ENCODE results near the gene ESR1.
A peak's percentile ranks its signal among the peaks of the same experiment; 100 is the strongest.

The ESR1 gene

DNA sequence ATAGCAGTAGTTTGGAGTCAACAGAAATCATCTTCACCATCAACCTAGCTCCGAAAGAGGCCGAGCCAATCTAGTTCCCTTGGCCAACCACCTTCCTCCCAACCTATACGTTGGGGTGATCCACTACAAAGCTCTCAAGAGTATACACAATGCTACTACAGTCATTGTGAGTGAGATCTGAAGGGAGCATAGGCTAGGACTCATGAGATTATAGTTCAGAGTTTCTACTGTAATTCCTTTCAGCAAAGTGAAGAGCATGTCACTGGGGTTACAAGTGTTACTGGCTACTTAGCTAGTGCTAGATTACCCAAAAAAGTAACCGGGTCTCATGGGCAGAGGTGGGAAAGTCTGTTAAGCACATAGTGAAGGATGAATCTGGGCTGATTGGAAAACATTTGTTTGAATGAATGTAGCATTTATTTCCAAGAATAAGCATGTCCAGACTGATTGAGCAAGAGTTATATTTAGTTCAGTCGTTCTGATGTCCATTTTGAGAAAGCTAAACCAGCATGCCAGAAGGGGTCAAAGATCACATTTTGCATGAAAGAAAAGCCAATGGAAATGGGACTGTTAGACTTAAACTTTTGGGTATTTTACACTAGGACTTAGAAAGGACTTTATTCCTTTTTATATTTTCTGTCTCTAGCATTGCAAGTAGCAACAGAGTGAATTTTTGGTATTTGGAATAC, 10.5 kb upstream of the ESR1 start:
- no peaks in the 10 kb centered on the region for H3K4me1 ChIP-seq (ENCODE audit: control insufficient read depth, insufficient read depth, low read length)
- H3K27me3 ChIP-seq (ENCODE audit: control insufficient read depth, insufficient read depth, low read length), result no peaks in the 10 kb centered on the region
- no peak overlapping the region for H3K4me3 ChIP-seq (ENCODE audit: low read length)
- H3K9ac ChIP-seq (ENCODE audit: low read length), result no peak overlapping the region
- H3K36me3 ChIP-seq (ENCODE audit: control insufficient read depth, insufficient read depth, low read length), result no peaks in the 10 kb centered on the region
- H3K27ac ChIP-seq (ENCODE audit: low read depth, low read length), result no peak overlapping the region

DNA sequence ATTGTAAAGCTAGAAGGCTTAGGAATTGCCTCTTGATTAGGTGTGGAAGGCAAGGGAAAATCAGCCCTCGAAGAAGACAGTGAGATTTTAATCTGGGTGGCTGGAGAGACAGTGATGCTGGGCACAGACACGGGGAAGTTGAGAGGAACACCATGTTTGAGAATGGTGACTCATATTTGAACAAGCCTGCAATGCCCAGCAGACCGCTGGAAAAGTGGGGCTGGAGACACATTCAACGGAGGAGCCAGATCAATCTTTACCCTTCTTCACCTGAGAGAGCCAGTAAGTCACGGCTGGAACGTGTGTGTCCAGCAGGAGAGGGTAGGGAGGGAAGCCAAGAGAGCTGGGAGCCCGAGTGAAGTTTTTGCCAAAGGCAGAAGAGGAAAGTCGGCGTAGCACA, 3.7 kb upstream of the ESR1 start:
- Histone ChIP-seq H3K27me3 (ENCODE audit: control insufficient read depth, insufficient read depth, low read length) (peaks cover 12% of the 10 kb centered on the region), H3K4me3 (ENCODE audit: low read length) (no peak overlapping the region)

DNA sequence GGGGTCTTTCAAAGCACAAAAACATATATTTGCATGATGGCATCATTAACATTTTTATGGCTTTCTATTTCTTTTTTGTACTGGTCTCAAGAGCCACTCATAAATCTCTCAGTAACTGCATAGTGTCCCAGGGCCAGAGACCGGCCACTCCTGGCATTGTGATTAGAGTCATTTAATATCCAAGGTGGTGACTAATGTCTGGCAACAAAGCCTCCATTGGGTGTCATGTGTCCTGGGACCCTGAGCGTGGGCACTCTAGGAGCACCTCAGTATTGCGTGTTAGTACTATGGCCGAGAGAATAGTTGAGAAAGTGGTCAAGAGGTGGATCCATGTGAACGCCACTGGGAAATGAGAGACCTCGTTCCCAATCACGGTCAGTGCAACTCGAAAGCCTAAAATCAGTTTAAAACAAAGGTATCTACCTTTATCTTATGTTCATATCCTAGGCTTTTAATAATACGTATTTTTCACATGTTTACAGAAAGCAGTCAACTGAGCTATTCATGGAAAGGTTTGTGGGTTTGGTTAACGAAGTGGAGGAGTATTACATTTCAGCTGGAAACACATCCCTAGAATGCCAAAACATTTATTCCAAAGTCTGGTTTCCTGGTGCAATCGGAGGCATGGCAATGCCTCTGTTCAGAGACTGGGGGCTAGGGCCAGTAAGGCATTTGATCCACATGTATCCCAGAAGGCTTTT, 2.7 kb upstream of the ESR1 start:
- Histone ChIP-seq H3K4me3 (ENCODE audit: low read length) (no peak overlapping the region), H3K27ac (ENCODE audit: low read depth, low read length) (no peak overlapping the region), H3K36me3 (ENCODE audit: control insufficient read depth, insufficient read depth, low read length) (no peaks in the 10 kb centered on the region), H3K9ac (ENCODE audit: low read length) (no peak overlapping the region), H3K4me1 (ENCODE audit: control insufficient read depth, insufficient read depth, low read length) (no peaks in the 10 kb centered on the region), H3K27me3 (ENCODE audit: control insufficient read depth, insufficient read depth, low read length) (peaks cover 12% of the 10 kb centered on the region)

More for the DNA sequence above, 3.7 kb upstream of the ESR1 start:
- Histone ChIP-seq H3K9ac (ENCODE audit: low read length) (no peak overlapping the region), H3K27ac (ENCODE audit: low read depth, low read length) (no peak overlapping the region), H3K4me1 (ENCODE audit: control insufficient read depth, insufficient read depth, low read length) (no peaks in the 10 kb centered on the region), H3K36me3 (ENCODE audit: control insufficient read depth, insufficient read depth, low read length) (no peaks in the 10 kb centered on the region)

DNA sequence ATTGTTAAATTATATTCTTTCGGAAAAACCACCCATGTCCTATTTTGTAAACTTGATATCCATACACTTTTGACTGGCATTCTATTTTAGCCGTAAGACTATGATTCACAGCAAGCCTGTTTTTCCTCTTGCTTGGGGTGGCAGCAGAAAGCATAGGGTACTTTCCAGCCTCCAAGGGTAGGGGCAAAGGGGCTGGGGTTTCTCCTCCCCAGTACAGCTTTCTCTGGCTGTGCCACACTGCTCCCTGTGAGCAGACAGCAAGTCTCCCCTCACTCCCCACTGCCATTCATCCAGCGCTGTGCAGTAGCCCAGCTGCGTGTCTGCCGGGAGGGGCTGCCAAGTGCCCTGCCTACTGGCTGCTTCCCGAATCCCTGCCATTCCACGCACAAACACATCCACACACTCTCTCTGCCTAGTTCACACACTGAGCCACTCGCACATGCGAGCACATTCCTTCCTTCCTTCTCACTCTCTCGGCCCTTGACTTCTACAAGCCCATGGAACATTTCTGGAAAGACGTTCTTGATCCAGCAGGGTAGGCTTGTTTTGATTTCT, 2.1 kb upstream of the ESR1 start:
- no peak overlapping the region for H3K9ac ChIP-seq (ENCODE audit: low read length)
- no peaks in the 10 kb centered on the region for H3K36me3 ChIP-seq (ENCODE audit: control insufficient read depth, insufficient read depth, low read length)
- no peak overlapping the region for H3K4me3 ChIP-seq (ENCODE audit: low read length)
- H3K27ac ChIP-seq (ENCODE audit: low read depth, low read length), result no peak overlapping the region
- H3K27me3 ChIP-seq (ENCODE audit: control insufficient read depth, insufficient read depth, low read length), result peaks cover 12% of the 10 kb centered on the region
- no peaks in the 10 kb centered on the region for H3K4me1 ChIP-seq (ENCODE audit: control insufficient read depth, insufficient read depth, low read length)

DNA sequence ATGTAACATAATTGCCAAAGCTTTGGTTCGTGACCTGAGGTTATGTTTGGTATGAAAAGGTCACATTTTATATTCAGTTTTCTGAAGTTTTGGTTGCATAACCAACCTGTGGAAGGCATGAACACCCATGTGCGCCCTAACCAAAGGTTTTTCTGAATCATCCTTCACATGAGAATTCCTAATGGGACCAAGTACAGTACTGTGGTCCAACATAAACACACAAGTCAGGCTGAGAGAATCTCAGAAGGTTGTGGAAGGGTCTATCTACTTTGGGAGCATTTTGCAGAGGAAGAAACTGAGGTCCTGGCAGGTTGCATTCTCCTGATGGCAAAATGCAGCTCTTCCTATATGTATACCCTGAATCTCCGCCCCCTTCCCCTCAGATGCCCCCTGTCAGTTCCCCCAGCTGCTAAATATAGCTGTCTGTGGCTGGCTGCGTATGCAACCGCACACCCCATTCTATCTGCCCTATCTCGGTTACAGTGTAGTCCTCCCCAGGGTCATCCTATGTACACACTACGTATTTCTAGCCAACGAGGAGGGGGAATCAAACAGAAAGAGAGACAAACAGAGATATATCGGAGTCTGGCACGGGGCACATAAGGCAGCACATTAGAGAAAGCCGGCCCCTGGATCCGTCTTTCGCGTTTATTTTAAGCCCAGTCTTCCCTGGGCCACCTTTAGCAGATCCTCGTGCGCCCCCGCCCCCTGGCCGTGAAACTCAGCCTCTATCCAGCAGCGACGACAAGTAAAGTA, 547 bp upstream of the ESR1 start:
- H3K36me3 ChIP-seq (ENCODE audit: control insufficient read depth, insufficient read depth, low read length), result no peaks in the 10 kb centered on the region
- H3K9ac ChIP-seq (ENCODE audit: low read length), result no peak overlapping the region
- no peak overlapping the region for H3K27ac ChIP-seq (ENCODE audit: low read depth, low read length)
- peak overlapping the region; percentile 48 for H3K4me3 ChIP-seq (ENCODE audit: low read length)
- peaks cover 12% of the 10 kb centered on the region for H3K27me3 ChIP-seq (ENCODE audit: control insufficient read depth, insufficient read depth, low read length)
- no peaks in the 10 kb centered on the region for H3K4me1 ChIP-seq (ENCODE audit: control insufficient read depth, insufficient read depth, low read length)

DNA sequence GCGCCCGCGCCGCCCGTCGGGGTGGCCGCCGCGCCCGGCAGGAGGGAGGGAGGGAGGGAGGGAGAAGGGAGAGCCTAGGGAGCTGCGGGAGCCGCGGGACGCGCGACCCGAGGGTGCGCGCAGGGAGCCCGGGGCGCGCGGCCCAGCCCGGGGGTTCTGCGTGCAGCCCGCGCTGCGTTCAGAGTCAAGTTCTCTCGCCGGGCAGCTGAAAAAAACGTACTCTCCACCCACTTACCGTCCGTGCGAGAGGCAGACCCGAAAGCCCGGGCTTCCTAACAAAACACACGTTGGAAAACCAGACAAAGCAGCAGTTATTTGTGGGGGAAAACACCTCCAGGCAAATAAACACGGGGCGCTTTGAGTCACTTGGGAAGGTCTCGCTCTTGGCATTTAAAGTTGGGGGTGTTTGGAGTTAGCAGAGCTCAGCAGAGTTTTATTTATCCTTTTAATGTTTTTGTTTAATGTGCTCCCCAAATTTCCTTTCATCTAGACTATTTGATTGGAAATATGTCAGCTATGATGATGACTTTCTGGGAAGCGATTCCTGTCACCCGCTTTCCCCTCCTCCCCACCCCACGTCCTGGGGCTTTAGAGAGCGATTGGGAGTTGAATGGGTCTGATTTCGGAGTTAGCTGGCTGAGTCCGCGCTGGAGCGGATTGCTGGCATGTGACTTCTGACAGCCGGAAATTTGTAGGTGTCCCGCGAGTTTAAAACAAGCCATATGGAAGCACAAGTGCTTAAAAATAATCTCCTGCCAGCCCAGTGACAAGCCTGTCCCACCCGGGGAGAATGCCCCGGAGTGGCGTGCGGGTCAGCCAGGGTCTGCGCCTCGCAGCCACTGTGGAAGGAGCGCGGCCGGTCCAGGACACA, 1.1 kb downstream of the ESR1 start:
- Histone ChIP-seq H3K4me3 (ENCODE audit: low read length) (peak overlapping the region; percentile 36), H3K27ac (ENCODE audit: low read depth, low read length) (no peak overlapping the region), H3K9ac (ENCODE audit: low read length) (no peak overlapping the region), H3K27me3 (ENCODE audit: control insufficient read depth, insufficient read depth, low read length) (peaks cover 12% of the 10 kb centered on the region), H3K36me3 (ENCODE audit: control insufficient read depth, insufficient read depth, low read length) (no peaks in the 10 kb centered on the region), H3K4me1 (ENCODE audit: control insufficient read depth, insufficient read depth, low read length) (no peaks in the 10 kb centered on the region)

DNA sequence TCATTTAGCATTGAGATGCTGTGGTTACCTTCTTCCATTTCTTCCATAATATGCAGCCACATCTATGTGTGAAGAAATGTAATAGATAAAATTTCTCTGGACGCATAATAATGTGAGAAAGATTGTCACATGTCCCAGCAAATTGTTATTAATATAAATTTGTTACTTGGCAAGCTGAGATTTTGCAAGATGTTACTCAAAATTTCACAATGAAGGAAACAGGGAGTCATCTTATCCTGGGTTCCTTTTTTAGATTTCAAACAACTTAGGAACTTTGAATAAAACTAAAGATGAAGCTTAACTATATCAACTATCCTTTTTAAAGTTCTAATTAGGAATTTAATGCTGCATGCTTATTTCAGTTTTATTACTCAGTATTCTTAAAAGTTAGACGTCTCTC, 3.6 kb downstream of the ESR1 start:
- Histone ChIP-seq H3K9ac (ENCODE audit: low read length) (no peak overlapping the region), H3K4me1 (ENCODE audit: control insufficient read depth, insufficient read depth, low read length) (no peaks in the 10 kb centered on the region), H3K27me3 (ENCODE audit: control insufficient read depth, insufficient read depth, low read length) (peaks cover 12% of the 10 kb centered on the region), H3K27ac (ENCODE audit: low read depth, low read length) (no peak overlapping the region), H3K4me3 (ENCODE audit: low read length) (no peak overlapping the region), H3K36me3 (ENCODE audit: control insufficient read depth, insufficient read depth, low read length) (no peaks in the 10 kb centered on the region)

DNA sequence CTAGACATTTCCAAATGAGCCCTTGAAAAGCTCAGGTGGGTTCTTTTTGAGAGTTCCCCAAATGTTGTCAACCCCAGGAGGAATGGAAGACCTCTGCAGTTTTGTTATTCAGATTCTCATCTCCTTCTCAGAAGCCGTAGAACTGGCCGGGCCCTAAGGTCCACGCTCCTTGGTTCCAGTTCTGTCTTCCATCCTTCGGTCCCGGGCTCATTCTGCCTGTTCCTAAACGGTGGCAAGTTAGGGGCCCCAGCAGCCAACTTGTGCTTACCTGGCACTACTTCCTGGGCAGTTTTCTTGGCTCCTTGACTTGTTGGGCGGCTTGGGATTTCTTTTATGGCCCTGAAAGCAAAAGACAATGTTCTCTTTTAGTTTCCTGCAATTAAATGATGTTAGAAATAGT, 6.4 kb downstream of the ESR1 start:
- Histone ChIP-seq H3K27ac (ENCODE audit: low read depth, low read length) (no peak overlapping the region), H3K4me1 (ENCODE audit: control insufficient read depth, insufficient read depth, low read length) (no peaks in the 10 kb centered on the region), H3K36me3 (ENCODE audit: control insufficient read depth, insufficient read depth, low read length) (no peaks in the 10 kb centered on the region), H3K9ac (ENCODE audit: low read length) (no peak overlapping the region), H3K27me3 (ENCODE audit: control insufficient read depth, insufficient read depth, low read length) (no peaks in the 10 kb centered on the region), H3K4me3 (ENCODE audit: low read length) (no peak overlapping the region)

DNA sequence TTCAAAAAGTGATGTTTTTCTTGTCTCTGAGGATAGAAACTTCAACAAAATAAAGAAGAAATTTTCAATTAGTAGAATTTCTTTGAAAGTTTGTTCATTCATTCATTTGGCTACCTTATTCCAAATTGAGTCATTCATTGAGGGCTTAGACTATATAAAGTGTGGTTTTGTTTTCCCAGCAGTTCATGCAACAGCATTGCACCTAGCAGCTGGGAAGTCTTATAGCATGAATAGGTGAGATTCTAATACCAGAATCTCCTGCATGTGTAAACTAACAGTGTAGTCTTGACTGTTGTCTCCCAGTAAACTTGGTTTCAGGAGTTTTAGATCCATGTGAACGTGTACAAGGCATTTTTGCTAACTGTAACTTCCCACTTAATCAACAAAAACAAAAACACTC, 7.1 kb downstream of the ESR1 start:
- Histone ChIP-seq H3K4me3 (ENCODE audit: low read length) (no peak overlapping the region), H3K27me3 (ENCODE audit: control insufficient read depth, insufficient read depth, low read length) (no peaks in the 10 kb centered on the region), H3K4me1 (ENCODE audit: control insufficient read depth, insufficient read depth, low read length) (no peaks in the 10 kb centered on the region), H3K9ac (ENCODE audit: low read length) (no peak overlapping the region), H3K27ac (ENCODE audit: low read depth, low read length) (no peak overlapping the region), H3K36me3 (ENCODE audit: control insufficient read depth, insufficient read depth, low read length) (no peaks in the 10 kb centered on the region)

DNA sequence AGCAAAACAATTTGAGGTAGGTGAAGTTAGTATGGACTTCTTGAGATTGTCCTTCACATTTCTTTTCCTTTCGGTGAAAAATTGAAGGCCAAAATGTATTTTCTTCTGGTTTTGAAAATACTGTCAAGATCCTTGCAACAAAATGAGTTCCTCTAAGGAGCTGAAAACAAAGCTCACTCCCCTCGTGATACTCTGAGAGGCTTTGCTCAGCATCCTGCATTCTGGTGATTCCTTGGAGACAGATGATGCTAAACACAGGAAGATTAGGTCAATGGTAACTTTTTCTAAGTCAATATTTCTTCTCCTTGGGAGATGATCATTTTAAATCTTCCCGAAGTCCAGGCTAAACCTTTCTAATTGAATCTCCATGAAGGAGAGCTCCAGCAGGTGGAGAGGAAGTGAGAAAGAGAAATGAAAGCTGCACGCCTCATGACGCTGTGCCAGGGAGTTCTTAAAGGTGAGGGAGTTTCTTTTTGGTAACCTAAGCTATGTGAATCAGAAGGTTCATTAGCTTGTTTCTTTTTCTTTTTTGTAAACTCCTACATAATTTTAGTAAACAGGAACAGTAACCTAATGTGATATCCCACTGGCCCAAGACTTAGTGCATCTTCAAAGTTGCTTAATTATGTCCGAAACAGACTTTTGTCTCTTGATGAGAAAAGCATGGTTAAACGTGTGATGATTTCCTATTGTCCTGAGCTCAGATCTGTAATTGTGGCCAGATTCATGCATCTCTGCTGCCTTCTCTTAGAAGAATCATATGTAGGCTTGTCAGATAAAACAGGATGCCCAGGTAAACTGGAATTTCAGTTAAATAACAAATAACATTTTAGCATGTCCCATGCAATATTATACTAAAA, 15.0 kb downstream of the ESR1 start:
- no peak overlapping the region for H3K4me3 ChIP-seq (ENCODE audit: low read length)
- no peak overlapping the region for H3K27ac ChIP-seq (ENCODE audit: low read depth, low read length)
- H3K36me3 ChIP-seq (ENCODE audit: control insufficient read depth, insufficient read depth, low read length), result no peaks in the 10 kb centered on the region
- no peaks in the 10 kb centered on the region for H3K4me1 ChIP-seq (ENCODE audit: control insufficient read depth, insufficient read depth, low read length)
- H3K9ac ChIP-seq (ENCODE audit: low read length), result no peak overlapping the region
- H3K27me3 ChIP-seq (ENCODE audit: control insufficient read depth, insufficient read depth, low read length), result no peaks in the 10 kb centered on the region

DNA sequence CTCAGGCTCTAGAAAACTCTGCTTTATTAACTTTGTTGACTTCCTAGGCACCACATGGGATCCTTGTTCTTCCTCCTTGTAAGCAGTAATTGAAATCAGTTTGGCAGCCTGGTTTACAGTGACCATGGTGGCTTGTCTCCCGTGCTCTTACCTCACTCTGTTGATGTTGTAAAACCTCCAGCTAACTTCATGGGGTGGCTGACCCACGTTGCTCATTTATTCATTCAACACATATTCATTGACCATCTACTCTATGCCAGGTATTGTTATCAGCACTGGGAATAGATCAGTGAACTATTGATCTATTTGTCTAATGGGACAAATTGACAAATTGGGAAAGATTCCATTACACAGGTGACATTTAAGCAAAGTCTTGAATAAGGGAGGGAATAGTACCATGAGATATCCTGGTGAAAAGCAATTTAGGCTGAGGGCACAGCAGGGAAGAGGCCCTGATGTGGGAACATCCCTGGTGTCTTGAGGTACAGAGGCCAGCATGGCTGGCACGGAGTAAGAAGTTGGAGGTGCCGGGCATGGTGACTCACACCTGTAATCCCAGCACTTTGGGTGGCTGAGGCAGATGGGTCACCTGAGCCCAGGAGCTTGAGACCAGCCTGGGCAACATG, 19.1 kb downstream of the ESR1 start:
- H3K9ac ChIP-seq (ENCODE audit: low read length), result no peak overlapping the region
- no peaks in the 10 kb centered on the region for H3K4me1 ChIP-seq (ENCODE audit: control insufficient read depth, insufficient read depth, low read length)
- no peaks in the 10 kb centered on the region for H3K27me3 ChIP-seq (ENCODE audit: control insufficient read depth, insufficient read depth, low read length)
- H3K4me3 ChIP-seq (ENCODE audit: low read length), result no peak overlapping the region
- no peaks in the 10 kb centered on the region for H3K36me3 ChIP-seq (ENCODE audit: control insufficient read depth, insufficient read depth, low read length)
- H3K27ac ChIP-seq (ENCODE audit: low read depth, low read length), result no peak overlapping the region
